Mucosa of gallbladder (tissue), 1 donor: ENCODE measurements around the gene KCNMB2. TPM values are rescaled to one million over a fixed set of nuclear protein-coding genes. Genes with fewer than 3 reads are reported as not detected.

Source experiments
- DNase-seq: peaks from one replicate; pipeline ENCODE4 v3.0.0-alpha.2; 2020; ENCODE audit warnings: low spot score
- total RNA-seq: library from RNA; stranded (reverse); gene quantifications from one replicate; pipeline ENCODE4 v1.2.1, GENCODE V29; 2021
- donor health status: DM: no; HTN: no; CAD: no.

Gene KCNMB2
- total RNA-seq, 1 donor from 2014 or later: 4.4 TPM

GRCh38 chr3:178568911-178569310 is 32.7 kb downstream of the KCNMB2 start:
- no peak for DNase-seq

- no peak for DNase-seq
Observed at GRCh38 chr3:178569826-178570225, 33.6 kb downstream of the KCNMB2 start.

GRCh38 chr3:178583963-178584575 is 47.8 kb downstream of the KCNMB2 start:
- no peak for DNase-seq

GRCh38 chr3:178584722-178585380 is 48.6 kb downstream of the KCNMB2 start:
- DNase-seq: no peak

- no peak for DNase-seq
Observed at GRCh38 chr3:178585454-178585853, 49.2 kb downstream of the KCNMB2 start.

GRCh38 chr3:178586076-178586475 is 49.8 kb downstream of the KCNMB2 start:
- no peak for DNase-seq

GRCh38 chr3:178588628-178589027 is 52.4 kb downstream of the KCNMB2 start:
- DNase-seq: no peak

- no peak for DNase-seq
Observed at GRCh38 chr3:178593786-178594185, 57.5 kb downstream of the KCNMB2 start.

- DNase-seq: no peak
Observed at GRCh38 chr3:178597371-178597770, 61.1 kb downstream of the KCNMB2 start.

GRCh38 chr3:178602856-178603255 is 66.6 kb downstream of the KCNMB2 start:
- DNase-seq: no peak

- DNase-seq: no peak
Observed at GRCh38 chr3:178603735-178604134, 67.5 kb downstream of the KCNMB2 start.

GRCh38 chr3:178618197-178618596 is 82.0 kb downstream of the KCNMB2 start:
- DNase-seq: no peak

GRCh38 chr3:178618896-178619295 is 82.7 kb downstream of the KCNMB2 start:
- DNase-seq: no peak

- no peak for DNase-seq
Observed at GRCh38 chr3:178623666-178624255, 87.5 kb downstream of the KCNMB2 start.

- no peak for DNase-seq
Observed at GRCh38 chr3:178624276-178624675, 88.0 kb downstream of the KCNMB2 start.

- DNase-seq: no peak
Observed at GRCh38 chr3:178625053-178625600, 88.9 kb downstream of the KCNMB2 start.

- DNase-seq: no peak
Observed at GRCh38 chr3:178628037-178628436, 91.8 kb downstream of the KCNMB2 start.

- no peak for DNase-seq
Observed at GRCh38 chr3:178629430-178630178, 93.4 kb downstream of the KCNMB2 start.

GRCh38 chr3:178631950-178632349 is 95.7 kb downstream of the KCNMB2 start:
- no peak for DNase-seq

GRCh38 chr3:178634975-178635374 is 98.7 kb downstream of the KCNMB2 start:
- DNase-seq: no peak

GRCh38 chr3:178637802-178638201 is 101.6 kb downstream of the KCNMB2 start:
- DNase-seq: no peak

GRCh38 chr3:178645503-178645902 is 109.3 kb downstream of the KCNMB2 start:
- DNase-seq: no peak
